ENCODE measurements around the gene CENPS.
"Not testable (repeated sequence)": the region's sequence is repeated elsewhere in the genome, so short reads cannot be mapped to it uniquely, and the experiment has no call there.

CENPS gene

DNA sequence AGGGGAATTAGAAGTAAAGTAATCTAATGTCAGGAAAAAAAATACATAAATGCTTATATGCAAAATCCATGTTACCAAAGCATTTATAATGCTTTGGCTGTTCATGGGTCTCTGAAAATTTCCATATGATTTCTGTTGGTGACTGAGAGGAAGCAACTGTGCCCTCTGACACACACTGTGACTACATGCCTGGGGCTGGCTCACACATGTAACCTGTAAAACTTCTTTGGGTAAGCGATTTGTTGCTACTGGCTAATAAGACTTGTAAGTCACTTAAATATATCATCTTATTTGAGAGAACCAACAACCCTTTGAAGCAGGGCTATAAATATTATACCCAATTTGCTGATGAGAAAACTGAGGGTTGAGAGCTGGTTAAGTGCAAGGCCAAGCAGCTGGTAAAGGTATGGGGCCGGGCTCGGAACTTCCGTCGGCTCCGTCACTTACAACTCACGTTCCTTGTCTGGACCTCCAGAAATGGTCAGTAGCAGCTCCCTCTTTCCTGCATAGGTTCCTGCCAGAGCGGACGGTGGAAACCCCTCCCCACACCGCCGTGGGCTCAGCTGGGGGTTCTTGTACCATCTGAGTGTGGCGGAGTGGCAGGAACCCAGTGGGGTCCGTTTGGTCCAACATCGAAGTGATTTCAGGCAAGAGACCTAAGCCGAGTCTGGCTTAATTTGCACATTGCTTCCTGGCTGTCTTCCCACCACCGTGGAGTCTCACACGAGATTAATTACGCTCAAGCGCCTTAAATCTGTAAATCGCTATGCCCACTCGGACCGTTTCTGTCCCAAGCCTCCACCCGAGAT, 41.4 kb downstream of the CENPS start:
- Histone ChIP-seq H3K9me3 (no peaks in the 10 kb centered on the region), H3K27ac (peak overlapping the region; percentile 79), H3K4me1 (peaks cover 46% of the 10 kb centered on the region), H3K27me3 (no peaks in the 10 kb centered on the region), H3K36me3 (peaks cover 34% of the 10 kb centered on the region), H3K4me2 (peak overlapping the region; percentile 79), H3K9ac (peak overlapping the region; percentile 86), H4K20me1 (peaks cover 10% of the 10 kb centered on the region; the same call in 1 of the 2 replicates), H3K4me3 (peak overlapping the region; percentile 89)
- TF ChIP-seq Cebpa-rat (IDR thresholded peaks at IDR 0.05), result no peak

DNA sequence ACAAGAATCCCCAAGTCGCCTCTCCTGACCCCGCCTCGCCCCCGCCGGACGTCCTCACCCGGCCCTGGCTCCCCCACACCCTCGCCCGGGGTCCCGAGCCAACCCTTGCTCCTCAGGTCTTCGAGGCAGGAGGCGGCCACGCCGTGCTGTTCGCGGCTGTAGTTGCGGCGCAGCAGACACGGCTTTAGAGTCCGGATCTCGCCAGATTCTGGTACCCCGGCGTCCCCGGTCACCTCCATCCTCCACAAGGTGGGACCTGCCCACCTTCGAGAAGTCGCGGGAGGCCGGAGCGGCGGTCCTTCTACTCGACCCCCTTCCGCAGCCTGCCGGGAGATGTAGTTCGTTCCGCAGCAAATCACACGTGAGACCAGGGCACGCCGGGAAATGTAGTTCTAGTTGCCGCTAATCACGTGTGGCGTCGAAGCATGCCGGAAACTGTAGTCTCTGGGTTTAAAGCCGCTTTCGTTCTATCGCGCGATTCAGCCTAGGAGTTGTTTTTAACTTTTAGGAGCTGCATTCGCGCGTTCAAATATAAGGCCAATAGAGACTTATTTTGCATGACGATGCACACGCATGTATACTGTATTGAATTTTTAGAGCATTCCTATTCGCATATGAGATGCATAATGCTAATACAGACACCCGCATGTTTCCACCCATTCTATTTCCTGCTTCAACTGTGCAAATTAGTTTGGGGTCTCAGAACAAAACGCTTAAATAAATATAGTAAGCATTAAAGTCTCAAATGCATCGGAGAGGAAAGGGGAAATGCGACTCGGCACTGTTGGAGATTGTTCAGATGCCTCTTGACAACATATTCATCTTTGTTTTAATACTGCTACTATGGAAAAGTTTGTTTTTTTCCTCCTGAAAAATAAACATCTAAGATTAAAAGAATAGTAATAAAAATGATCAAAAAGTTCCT, 42.2 kb downstream of the CENPS start, which contains the start of gene DFFA:
Gene DFFA (minus strand): TSS at position 310 of the 925 bp plus-strand sequence. CDS start 71 bp downstream, at position 239.
- no peaks in the 10 kb centered on the region for H3K9me3 ChIP-seq
- peak within 1 kb of the TSS; percentile 86 for H3K9ac ChIP-seq
- no peaks in the 10 kb centered on the region for H3K27me3 ChIP-seq
- no peak for TF ChIP-seq Cebpa-rat (IDR thresholded peaks at IDR 0.05)
- H3K4me1 ChIP-seq, result peaks cover 48% of the 10 kb centered on the region
- peak within 1 kb of the TSS; percentile 79 for H3K4me2 ChIP-seq
- H3K4me3 ChIP-seq, result peak within 1 kb of the TSS; percentile 89
- H3K27ac ChIP-seq, result peak within 1 kb of the TSS; percentile 79
- H4K20me1 ChIP-seq, result peaks cover 13% of the 10 kb centered on the region; the same call in 1 of the 2 replicates
- H3K36me3 ChIP-seq, result peaks cover 26% of the 10 kb centered on the region

DNA sequence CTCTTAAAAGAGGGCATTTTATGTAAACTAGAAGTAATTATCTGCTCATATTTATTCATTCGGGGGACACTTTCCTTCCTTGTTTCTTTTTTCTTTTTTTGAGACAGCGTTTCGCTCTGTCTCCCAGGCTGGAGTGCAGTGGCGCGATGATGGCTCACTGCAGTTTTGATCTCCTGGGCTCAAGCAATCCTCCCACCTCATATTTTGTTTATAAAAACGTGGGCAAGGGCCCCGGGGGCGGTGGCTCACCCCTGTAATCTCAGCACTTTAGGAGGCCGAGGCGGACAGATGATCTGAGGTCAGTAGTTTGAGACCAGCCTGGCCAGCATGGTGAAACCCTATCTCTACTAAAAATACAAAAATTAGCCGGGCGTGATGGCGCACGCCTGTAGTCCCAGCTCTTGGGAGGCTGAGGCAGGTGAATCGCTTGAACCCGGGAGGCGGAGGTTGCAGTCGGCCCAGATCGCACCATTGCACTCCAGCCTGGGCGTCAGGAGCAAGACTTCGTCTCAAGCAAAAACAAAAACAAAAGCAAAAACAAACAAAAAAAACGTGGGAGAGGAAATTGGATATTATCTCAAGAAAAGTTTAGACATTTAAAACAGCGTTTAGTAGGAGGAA, 43.0 kb downstream of the CENPS start:
- peaks cover 41% of the 10 kb centered on the region for H3K4me1 ChIP-seq
- H3K4me2 ChIP-seq, result peak overlapping the region; percentile 79
- H3K27me3 ChIP-seq, result no peaks in the 10 kb centered on the region
- peaks cover 21% of the 10 kb centered on the region; the same call in 1 of the 2 replicates for H4K20me1 ChIP-seq
- H3K4me3 ChIP-seq, result peak overlapping the region; percentile 89; the same call in 1 of the 2 replicates
- peaks cover 18% of the 10 kb centered on the region for H3K36me3 ChIP-seq
- no peak for TF ChIP-seq Cebpa-rat (IDR thresholded peaks at IDR 0.05)
- 0 out of 2 replicates have a peak overlapping the region, but pooled peaks have one; percentile 86 for H3K9ac ChIP-seq
- 0 out of 2 replicates have a peak overlapping the region, but pooled peaks have one; percentile 48 for H3K27ac ChIP-seq
- no peaks in the 10 kb centered on the region for H3K9me3 ChIP-seq

DNA sequence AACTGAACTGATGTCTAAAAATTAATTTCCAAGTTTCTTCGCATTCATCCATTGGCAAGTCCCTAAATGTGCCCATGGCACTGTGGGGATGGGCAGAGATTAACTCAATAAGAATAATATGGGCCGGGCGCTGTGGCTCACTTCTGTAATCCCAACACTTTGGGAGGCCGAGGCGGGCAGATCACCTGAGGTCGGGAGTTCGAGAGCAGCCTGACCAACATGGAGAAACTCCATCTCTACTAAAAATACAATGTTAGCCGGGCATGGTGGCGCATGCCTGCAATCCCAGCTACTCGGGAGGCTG, 44.0 kb downstream of the CENPS start:
- Histone ChIP-seq H3K4me3 (peak overlapping the region; percentile 88), H3K36me3 (peaks cover 14% of the 10 kb centered on the region), H3K4me1 (peaks cover 40% of the 10 kb centered on the region), H3K4me2 (peak overlapping the region; percentile 72), H4K20me1 (peaks cover 28% of the 10 kb centered on the region)
- not testable (repeated sequence) for H3K27me3 ChIP-seq, H3K9ac ChIP-seq, H3K9me3 ChIP-seq, H3K27ac ChIP-seq

DNA sequence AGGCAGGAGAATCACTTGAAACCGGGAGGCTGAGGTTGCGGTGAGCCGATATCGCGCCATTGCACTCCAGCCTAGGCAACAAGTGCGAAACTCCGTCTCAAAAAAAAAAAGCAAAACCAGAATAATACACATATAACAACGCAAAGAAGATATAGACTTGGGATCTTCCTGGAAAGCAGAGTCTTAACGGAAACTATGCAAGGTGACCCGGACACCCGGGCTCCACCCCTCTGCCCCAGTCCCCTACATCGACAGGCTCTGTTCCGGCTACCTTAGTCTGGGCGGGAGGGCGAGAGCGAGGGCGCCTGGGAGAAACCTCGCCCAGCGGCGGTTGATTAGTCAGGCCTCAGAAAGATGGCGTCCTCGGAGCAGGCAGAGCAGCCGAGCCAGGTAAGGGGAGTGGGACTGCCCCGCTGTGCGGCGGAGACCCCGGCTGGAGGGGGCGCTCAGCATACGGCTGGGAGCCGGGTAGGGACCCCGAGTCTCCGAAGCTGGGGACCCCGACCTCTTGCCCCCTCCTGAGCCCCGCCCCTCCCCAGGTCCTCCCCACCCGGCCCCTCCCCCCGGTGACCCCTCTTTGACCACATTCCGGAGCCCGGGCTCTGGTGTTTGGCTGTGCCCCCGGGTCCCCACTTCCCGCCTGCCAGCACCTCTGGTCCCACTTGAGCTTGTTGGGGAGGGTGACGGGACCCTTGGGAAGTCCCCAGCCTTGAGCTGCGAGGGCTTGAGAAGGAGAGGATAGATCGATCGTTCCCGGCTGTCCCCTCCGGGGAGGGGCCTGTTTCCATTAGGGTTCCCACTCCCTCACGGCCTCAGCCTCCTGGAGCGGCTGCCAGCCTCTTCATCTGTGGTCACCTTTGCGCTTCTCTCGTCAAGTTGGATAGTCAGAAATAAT, 44.6 kb downstream of the CENPS start, which contains the start of gene PEX14:
Gene PEX14 (plus strand): TSS at position 338 of the 895 bp plus-strand sequence. CDS start 17 bp downstream, at position 355.
- no peak for TF ChIP-seq Cebpa-rat (IDR thresholded peaks at IDR 0.05)

DNA sequence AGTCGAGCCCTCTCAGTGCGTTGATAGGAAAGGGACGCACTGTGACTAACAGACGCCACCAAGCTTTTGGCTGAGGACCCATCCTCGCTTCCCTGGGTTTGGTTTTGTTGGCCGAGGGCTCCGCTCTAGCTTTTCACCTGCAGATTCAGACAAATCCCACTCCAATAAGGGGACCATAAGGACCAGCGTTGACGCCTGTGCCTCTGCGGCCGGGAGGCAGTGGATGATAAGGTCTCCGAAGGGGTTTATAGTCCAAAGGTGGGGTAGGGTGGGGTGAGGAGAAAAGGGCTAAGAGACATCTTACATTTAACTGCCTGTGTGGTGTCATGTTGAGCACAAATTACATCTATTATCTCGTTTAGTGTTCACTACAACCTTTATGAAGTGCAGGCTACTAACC, 45.3 kb downstream of the CENPS start:
- peaks cover 40% of the 10 kb centered on the region for H3K4me1 ChIP-seq

More for the DNA sequence above, 44.6 kb downstream of the CENPS start, which contains the start of gene PEX14:
- peak within 1 kb of the TSS; percentile 90 for H3K9ac ChIP-seq
- H3K4me1 ChIP-seq, result peaks cover 40% of the 10 kb centered on the region
- no peaks in the 10 kb centered on the region for H3K9me3 ChIP-seq
- peaks cover 14% of the 10 kb centered on the region; the same call in 1 of the 2 replicates for H3K36me3 ChIP-seq
- H3K27ac ChIP-seq, result peak within 1 kb of the TSS; percentile 74
- H3K27me3 ChIP-seq, result no peaks in the 10 kb centered on the region
- peaks cover 34% of the 10 kb centered on the region for H4K20me1 ChIP-seq
- peak within 1 kb of the TSS; percentile 88 for H3K4me3 ChIP-seq
- peak within 1 kb of the TSS; percentile 97 for H3K4me2 ChIP-seq

DNA sequence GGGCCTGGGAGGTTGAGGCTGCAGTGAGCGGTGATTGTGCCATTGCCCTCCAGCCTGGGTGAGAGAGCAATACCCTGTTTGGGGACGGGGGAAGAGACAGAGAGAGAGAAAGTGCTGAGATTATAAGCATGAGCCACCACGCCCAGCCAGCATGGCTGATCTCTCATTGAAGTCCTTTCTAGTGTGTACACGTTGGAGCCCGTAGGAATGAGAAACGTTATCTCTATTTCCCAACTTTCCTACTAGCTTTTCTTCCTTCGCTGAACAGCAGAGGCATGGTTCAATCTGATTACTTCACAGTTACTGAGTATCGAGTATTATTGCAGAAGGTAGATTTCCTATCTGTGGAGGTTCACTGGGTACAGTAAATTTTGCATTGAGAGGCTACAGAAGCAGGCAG, 49.1 kb downstream of the CENPS start:
- TF ChIP-seq Cebpa-rat (IDR thresholded peaks at IDR 0.05), result no peak
- H3K27me3 ChIP-seq, result no peaks in the 10 kb centered on the region
- H3K4me3 ChIP-seq, result no peak overlapping the region
- no peak overlapping the region for H3K27ac ChIP-seq
- peaks cover 18% of the 10 kb centered on the region for H3K4me1 ChIP-seq
- H3K9ac ChIP-seq, result no peak overlapping the region
- H4K20me1 ChIP-seq, result peaks cover 57% of the 10 kb centered on the region
- no peak overlapping the region for H3K4me2 ChIP-seq
- peaks cover 19% of the 10 kb centered on the region; the same call in 1 of the 2 replicates for H3K36me3 ChIP-seq
- no peaks in the 10 kb centered on the region for H3K9me3 ChIP-seq

More for the DNA sequence above, 45.3 kb downstream of the CENPS start:
- Histone ChIP-seq H4K20me1 (peaks cover 40% of the 10 kb centered on the region), H3K9me3 (no peaks in the 10 kb centered on the region), H3K9ac (peak overlapping the region; percentile 90), H3K27me3 (no peaks in the 10 kb centered on the region), H3K4me3 (peak overlapping the region; percentile 88), H3K27ac (peak overlapping the region; percentile 74), H3K4me2 (peak overlapping the region; percentile 97), H3K36me3 (peaks cover 19% of the 10 kb centered on the region; the same call in 1 of the 2 replicates)
- no peak for TF ChIP-seq Cebpa-rat (IDR thresholded peaks at IDR 0.05)

DNA sequence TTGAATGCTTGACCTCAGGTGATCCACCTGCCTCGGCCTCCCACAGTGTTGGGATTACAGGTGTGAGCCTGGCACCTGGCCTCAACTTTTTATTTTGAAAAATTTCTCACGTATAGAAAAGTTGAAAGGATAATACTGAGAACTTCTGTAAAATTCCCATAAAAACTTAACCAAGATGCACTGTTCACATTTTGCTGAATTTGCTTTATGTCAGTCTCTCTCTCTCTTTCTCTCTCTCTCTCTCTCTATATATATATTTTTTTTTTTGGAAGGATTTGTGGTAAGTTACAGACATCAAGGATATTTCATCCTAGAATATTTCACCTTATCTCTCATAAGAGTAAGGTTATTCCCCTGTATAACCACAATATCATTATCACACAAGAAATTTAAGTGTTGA, 50.4 kb downstream of the CENPS start:
- Histone ChIP-seq H3K27ac (no peak overlapping the region), H3K9me3 (no peaks in the 10 kb centered on the region; the same call in 1 of the 2 replicates), H3K36me3 (peaks cover 19% of the 10 kb centered on the region; the same call in 1 of the 2 replicates), H3K9ac (no peak overlapping the region), H3K4me1 (peaks cover 13% of the 10 kb centered on the region), H3K27me3 (no peaks in the 10 kb centered on the region), H4K20me1 (peaks cover 67% of the 10 kb centered on the region), H3K4me3 (no peak overlapping the region), H3K4me2 (no peak overlapping the region)
- TF ChIP-seq Cebpa-rat (IDR thresholded peaks at IDR 0.05), result no peak
